ENCODE data around the gene GAS2L1.

GAS2L1 gene

DNA sequence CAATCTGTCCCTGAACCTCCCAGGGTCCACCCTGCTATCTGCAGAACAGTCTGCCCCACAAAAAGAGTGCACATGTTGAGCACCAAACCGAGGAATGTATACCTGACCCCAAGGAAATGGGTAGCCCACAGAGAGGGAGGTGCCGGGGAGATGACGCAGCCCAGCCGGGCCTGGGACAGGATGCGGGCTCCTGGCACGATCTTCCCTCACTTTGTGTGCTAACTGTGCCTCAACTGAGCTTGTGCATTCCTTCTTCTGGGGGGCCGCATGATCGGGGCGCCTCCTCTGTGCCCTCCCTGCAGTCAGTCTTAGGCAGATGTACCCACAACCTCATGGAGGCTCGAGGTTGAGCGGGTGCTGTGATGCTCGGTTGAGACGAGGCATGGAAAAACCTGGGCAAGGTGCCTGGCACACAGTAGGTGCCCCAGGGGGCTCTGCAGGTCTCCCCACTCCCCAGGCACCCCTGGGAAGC lies 2.4 kb downstream of the GAS2L1 start:
- no peaks in the 10 kb centered on the region for H3K9me3 ChIP-seq

DNA sequence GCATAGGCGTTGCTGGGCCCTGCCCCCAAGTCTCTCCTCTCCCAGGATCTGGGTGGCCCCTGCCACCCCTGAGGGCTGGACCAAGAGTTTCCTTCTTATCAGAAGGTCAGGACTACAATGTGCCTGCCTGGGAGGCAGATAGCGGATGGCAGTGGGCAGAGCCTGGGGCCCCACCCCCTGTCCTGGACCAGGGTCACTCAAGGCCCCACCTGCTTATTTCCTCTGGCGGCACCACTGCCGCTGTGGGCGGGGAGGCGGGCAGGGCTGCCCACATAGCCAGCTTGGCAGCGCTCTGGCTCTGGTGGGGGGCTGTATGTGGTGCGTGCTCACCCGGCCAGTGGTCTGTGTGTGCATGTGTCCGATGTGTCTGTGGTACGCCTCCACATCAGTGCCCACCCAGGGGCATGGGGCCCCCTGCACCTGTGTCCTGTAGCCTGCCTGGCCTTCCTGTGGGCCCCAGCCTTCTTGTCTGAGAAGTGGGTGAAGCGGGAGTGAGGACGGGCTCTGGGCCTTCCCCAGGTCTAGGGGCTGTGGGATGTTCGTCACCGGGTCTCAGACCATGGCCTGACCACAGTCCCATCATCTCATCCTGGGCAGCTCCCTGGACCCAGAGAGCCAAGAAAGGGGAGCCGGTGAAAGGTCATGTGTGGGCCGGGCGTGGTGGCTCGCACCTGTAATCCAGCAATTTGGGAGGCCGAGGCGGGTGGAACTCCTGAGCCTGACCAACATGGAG lies 3.0 kb downstream of the GAS2L1 start:
- H3K27me3 ChIP-seq, result peaks cover 0 to 17% of the 10 kb centered on the region in 2 donors
- no peaks in the 10 kb centered on the region for H3K9me3 ChIP-seq
- no peaks in the 10 kb centered on the region for H3K36me3 ChIP-seq
- peak; percentile 56 to 81 for DNase-seq
- peaks cover 7 to 66% (median 63%) of the 10 kb centered on the region in 4 donors for H3K4me1 ChIP-seq
- TF ChIP-seq, protein P1, sequence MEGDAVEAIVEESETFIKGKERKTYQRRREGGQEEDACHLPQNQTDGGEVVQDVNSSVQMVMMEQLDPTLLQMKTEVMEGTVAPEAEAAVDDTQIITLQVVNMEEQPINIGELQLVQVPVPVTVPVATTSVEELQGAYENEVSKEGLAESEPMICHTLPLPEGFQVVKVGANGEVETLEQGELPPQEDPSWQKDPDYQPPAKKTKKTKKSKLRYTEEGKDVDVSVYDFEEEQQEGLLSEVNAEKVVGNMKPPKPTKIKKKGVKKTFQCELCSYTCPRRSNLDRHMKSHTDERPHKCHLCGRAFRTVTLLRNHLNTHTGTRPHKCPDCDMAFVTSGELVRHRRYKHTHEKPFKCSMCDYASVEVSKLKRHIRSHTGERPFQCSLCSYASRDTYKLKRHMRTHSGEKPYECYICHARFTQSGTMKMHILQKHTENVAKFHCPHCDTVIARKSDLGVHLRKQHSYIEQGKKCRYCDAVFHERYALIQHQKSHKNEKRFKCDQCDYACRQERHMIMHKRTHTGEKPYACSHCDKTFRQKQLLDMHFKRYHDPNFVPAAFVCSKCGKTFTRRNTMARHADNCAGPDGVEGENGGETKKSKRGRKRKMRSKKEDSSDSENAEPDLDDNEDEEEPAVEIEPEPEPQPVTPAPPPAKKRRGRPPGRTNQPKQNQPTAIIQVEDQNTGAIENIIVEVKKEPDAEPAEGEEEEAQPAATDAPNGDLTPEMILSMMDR (IDR thresholded peaks at IDR 0.05), result no peak
- intact Hi-C loops (cut with DNase I; ENCODE audit: low total_unique reads), result loop anchor here (5.0 kb wide), 2 partner anchors 42 to 78 kb away; partner anchors contain the start of genes AP1B1, EWSR1 and RHBDD3
- H3K4me3 ChIP-seq, result peak overlapping the region; percentile 93 to 96
- H3K27ac ChIP-seq, result peak overlapping the region; percentile 89 to 91

More for the DNA sequence above, 2.4 kb downstream of the GAS2L1 start:
- intact Hi-C loops (cut with DNase I; ENCODE audit: low total_unique reads), result loop anchor here (5.0 kb wide), 2 partner anchors 42 to 78 kb away; partner anchors contain the start of genes AP1B1, EWSR1 and RHBDD3
- Histone ChIP-seq H3K36me3 (no peaks in the 10 kb centered on the region), H3K27me3 (peaks cover 0 to 10% of the 10 kb centered on the region in 2 donors), H3K27ac (peak overlapping the region; percentile 89 to 91), H3K4me3 (peak overlapping the region; percentile 93 to 96), H3K4me1 (peaks cover 7 to 59% (median 56%) of the 10 kb centered on the region in 4 donors)
- TF ChIP-seq, protein P1 (IDR thresholded peaks at IDR 0.05), result no peak
- DNase-seq, result peak in 1 of 2 donors; percentile 70

DNA sequence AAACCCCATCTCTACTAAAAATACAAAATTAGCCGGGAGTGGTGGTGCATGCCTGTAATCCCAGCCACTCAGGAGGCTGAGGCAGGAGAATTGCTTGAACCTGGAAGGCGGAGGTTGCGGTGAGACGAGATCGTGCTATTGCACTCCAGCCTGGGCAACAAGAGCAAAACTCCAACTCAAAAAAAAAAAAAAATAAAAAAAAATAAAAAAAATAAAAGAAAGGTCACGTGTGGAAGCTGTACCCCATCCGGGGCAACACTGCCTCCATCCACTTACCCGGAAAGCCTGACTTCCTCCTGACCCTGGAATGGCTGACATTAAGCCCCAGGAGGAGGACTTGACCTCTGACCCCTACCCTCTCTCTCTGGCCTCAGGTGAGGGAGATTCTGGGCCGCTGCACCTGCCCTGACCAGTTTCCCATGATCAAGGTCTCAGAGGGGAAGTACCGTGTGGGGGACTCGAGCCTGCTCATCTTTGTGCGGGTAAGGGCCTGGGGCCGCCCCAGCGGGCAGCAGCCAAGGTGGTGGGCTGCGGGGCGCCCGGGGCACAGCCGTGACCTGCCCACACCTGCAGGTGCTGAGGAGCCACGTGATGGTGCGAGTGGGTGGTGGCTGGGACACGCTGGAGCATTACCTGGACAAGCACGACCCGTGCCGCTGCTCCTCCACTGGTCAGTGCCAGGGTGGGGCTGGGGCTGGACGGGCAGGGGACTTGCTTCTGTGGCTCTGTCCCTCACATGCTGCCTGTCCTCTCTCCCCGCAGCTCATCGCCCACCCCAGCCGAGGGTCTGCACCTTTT lies 3.8 kb downstream of the GAS2L1 start:
- Histone ChIP-seq H3K27ac (peak overlapping the region; percentile 89 to 91), H3K27me3 (peaks cover 0 to 24% of the 10 kb centered on the region in 2 donors), H3K36me3 (no peaks in the 10 kb centered on the region), H3K4me3 (peak overlapping the region in 1 of 2 donors; percentile 96), H3K4me1 (peaks cover 7 to 74% (median 70%) of the 10 kb centered on the region in 4 donors), H3K9me3 (no peaks in the 10 kb centered on the region)
- TF ChIP-seq, protein P1 (IDR thresholded peaks at IDR 0.05), result no peak
- DNase-seq, result no peak
- intact Hi-C loops (cut with DNase I; ENCODE audit: low total_unique reads), result no loop called here

DNA sequence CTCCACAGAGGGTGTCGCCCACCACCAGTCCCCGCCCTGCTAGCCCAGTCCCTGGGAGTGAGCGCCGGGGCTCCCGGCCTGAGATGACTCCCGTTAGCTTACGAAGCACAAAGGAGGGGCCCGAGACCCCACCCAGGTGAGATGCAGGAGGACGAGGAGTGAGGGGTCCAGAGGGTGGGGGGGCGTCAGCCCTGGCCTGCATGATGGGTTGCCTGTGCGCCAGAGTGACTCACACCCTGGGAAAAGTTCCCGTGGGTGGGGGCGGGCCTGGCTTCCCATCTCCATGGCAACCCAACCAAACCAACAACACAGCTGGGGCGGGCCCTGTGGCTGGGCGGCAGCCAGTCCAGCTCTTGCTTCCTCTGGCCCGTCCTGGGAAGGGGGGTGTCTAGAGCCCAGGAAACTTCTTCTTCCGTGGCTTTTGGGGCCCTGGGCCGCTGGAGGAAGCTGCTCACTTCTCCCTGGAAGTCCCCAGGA lies 4.5 kb downstream of the GAS2L1 start:
- peaks cover 0 to 31% of the 10 kb centered on the region in 2 donors for H3K27me3 ChIP-seq
- DNase-seq, result peak; percentile 98 to 99
- intact Hi-C loops (cut with DNase I; ENCODE audit: low total_unique reads), result no loop called here
- no peaks in the 10 kb centered on the region for H3K36me3 ChIP-seq
- H3K27ac ChIP-seq, result peak overlapping the region; percentile 89 to 91
- H3K4me3 ChIP-seq, result peak overlapping the region; percentile 32 to 35
- H3K9me3 ChIP-seq, result no peaks in the 10 kb centered on the region
- TF ChIP-seq, protein P1 (IDR thresholded peaks at IDR 0.05), result no peak
- H3K4me1 ChIP-seq, result peaks cover 7 to 79% (median 77%) of the 10 kb centered on the region in 4 donors

DNA sequence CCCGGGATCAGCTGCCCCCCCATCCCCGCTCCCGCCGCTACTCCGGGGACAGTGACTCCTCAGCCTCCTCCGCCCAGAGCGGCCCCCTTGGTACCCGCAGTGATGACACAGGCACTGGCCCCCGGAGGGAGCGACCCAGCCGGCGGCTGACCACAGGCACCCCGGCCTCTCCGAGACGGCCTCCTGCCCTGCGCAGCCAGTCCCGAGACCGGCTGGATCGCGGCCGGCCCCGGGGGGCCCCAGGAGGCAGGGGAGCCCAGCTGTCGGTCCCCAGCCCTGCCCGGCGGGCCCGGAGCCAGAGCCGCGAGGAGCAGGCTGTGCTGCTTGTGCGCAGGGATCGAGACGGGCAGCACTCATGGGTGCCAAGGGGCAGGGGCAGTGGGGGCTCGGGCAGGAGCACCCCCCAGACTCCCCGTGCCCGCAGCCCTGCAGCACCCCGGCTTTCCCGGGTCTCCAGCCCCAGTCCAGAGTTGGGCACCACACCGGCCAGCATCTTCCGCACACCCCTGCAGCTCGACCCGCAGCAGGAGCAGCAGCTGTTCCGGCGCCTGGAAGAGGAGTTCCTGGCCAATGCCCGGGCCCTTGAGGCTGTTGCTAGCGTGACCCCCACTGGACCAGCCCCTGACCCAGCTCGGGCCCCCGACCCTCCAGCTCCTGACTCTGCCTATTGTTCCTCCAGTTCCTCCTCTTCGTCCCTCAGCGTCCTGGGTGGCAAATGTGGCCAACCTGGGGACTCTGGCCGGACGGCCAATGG lies 5.2 kb downstream of the GAS2L1 start:
- Histone ChIP-seq H3K9me3 (no peaks in the 10 kb centered on the region), H3K4me3 (peak overlapping the region; percentile 32 to 35), H3K27me3 (peaks cover 0 to 37% of the 10 kb centered on the region in 2 donors), H3K27ac (peak overlapping the region; percentile 89 to 91), H3K36me3 (no peaks in the 10 kb centered on the region), H3K4me1 (peaks cover 7 to 79% (median 75%) of the 10 kb centered on the region in 4 donors)
- peak in 1 of 2 donors; percentile 75 for DNase-seq
- intact Hi-C loops (cut with DNase I; ENCODE audit: low total_unique reads), result no loop called here
- TF ChIP-seq, protein P1 (IDR thresholded peaks at IDR 0.05), result no peak

Data from tibial artery (tissue), 4 donors.